Stimulated activated CD4-positive, alpha-beta T cell treated with anti-CD3 and anti-CD28 coated beads, TNF-alpha, amount 100 ng/mL, for 1 hour (primary cell): ENCODE data around the gene SMTN.
A peak's percentile ranks its signal among the peaks of the same experiment; 100 is the strongest.
"Not testable (repeated sequence)": the region's sequence is repeated elsewhere in the genome, so short reads cannot be mapped to it uniquely, and the experiment has no call there.

Experiments used
- DNase-seq, 3 donors: peaks; one replicate each; pipeline ENCODE4 v3.0.0-alpha.2; 2020; ENCODE audit warnings: low read depth in 3 of 3, low spot score in 1 of 3

The SMTN gene

DNA sequence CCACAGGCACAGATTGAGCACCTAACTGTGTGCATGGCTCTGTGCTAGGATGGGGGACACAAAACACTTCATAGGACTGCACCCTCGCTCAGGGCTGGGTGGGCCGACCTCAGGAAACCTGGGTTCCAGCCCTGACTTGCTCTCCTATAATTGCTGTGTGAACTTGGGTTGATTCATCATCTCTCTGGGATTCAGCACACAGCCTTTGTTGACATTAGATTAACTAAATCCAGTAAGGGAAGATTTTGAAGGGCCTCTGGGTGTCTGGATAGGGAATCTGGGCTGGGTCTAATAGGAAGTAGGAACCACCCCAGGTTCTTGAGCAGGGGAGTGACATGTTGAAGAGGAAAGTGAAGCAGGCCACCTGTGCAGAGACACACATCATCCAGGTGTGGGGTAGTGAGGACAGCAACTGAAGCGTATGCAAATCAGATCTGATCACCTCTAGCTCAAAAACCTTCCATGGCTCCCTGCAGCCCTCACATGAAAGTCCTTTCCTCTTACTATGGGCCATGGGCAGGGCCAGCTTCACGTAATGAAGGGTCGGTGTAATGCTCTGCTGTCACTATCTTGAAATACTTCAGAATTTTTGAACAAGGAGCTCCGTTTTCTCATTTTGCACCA, 11.3 kb upstream of the SMTN start:
- not testable (repeated sequence) for DNase-seq

- DNase-seq = not testable (repeated sequence)
Measured at GRCh38 chr22:31073125-31073524, 8.0 kb upstream of the SMTN start.

DNA sequence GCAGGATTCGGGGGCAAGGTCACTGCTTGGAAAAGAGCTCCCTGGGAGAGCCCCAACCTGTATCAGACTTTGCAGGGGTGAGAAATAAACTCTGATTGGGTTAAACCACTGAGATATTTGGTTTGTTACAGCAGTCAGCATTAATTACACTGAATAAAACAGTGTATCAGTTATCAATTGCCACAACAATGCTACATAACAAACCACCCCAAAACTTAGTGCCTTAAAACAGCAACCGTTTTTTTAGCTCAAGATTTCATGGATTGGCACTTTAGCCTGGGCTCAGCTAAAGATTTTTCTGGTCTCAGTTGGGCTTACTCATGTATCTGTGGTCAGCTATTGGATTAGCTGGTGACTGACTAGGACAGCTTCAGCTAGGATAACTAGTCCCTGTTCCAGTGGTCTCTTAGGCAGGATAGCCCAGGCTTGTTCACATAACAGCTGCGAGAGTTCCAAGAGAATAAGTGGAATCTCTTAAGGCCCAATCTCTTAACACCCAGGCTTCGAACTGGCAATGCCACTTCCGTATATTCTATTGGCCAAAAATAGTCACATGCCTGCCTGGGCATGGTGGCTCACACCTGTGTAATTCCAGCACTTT, 7.5 kb upstream of the SMTN start:
- not testable (repeated sequence) for DNase-seq

- no peak for DNase-seq
Measured at GRCh38 chr22:31075961-31076360, 5.2 kb upstream of the SMTN start.

GRCh38 chr22:31077681-31078080, 3.4 kb upstream of the SMTN start:
- no peak for DNase-seq

- DNase-seq = not testable (repeated sequence)
Measured at GRCh38 chr22:31078389-31078788, 2.7 kb upstream of the SMTN start.

GRCh38 chr22:31079095-31079642, 1.9 kb upstream of the SMTN start:
- DNase-seq = no peak

- DNase-seq = no peak
Measured at GRCh38 chr22:31080164-31080847, 812 bp upstream of the SMTN start.

DNA sequence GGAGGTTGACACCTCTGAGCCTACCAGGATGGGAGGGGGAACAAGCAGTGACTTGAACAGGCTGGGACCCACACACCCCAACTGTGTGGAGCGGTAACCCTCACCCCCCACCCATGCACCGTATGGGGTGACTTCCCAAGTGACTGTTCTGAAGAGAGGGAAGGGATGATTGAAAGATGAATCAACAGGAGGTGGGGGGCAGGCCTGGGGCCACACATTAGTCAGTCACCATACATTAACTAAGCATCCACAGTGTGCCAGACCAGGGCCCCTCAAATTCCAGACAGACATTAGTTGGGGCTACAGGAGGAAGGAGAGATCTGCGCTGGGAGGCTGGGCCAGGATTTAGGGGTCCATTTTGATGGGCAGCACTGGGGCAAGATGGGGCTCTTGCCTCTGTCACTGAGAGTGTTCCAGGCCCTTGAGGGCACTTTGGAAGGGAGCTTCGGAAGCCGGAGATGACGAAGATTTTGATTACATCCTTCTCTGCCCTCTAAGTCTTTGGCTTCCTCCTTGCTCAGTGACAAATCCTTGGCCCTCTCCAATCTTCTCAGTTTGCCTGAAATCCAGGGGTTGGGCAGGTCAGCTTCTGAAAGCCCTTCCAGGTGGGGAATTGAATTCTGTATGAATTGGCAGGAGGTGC, 966 bp downstream of the SMTN start:
- no peak for DNase-seq

DNA sequence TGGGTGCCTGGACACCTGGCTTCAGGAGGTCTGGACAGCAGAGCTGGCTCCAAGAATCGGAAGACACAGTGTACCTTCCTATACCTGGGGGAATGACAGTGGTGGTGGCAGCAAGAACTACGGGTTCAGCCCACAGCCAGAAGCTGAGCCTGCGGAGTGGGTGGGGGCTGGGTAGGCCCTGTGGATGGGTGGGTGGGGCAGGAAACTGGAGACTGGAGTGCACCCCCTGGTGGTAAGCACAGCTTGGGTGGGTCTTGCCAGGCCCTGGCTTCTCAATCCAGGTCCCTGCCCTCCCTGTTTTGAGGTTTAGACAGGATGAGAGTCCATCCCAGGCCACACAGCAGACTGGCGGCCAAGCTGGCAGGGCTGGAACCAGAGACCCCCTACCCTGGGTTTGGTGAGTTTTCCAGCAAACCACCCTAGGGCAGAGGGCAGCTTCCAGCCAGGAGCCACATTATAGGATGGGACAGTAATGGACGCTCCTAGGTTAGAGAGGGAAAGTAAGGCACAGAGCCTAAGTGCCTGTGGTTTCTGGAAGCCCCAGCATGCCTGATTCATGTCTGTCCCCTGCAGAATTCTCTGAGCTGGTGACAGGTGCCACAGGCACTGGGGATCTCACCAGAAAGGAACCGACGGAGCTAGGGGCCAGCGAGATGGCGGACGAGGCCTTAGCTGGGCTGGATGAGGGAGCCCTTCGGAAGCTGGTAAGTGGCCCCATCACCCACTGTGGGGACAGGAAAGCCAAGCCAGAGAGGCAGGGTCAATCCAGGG, 1.7 kb downstream of the SMTN start:
- DNase-seq = peak in 1 of 3 donors; percentile 46

GRCh38 chr22:31083377-31083768, 2.3 kb downstream of the SMTN start:
- no peak for DNase-seq

- DNase-seq = no peak
Measured at GRCh38 chr22:31083923-31084810, 3.0 kb downstream of the SMTN start.

DNA sequence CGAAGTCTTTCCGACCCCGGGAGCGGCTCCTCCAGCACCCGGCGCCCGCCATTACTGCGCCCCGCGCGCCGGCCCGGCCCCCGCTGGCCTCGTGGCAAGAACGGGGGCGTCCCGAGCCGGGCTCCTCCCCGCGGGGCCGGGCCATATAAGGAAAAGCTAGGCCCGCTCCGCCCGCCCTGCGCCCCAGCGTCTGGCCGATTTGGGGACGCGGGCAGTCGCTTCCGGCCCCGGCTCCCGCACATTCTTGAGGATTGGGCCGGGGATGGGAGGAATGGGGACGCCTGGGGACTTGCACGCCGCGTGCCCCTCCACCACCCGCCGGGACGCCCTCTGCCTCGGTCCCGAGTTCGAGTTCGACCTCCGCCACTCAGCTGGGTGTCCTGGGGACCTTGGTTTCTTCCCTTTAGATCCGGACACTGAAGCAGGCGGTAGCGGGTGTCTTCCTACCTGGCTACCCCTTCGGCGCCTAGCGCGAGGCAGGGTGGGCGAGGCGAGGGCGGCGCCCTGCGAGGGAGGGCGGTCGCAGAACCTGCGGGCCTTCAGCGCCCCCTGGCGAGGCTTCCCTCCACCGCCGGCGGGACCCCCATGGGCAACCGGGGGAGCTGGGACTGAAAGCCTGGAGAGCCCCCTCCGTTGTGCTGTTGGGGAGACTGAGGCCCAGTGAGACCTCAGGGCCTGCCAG, 3.8 kb downstream of the SMTN start:
- DNase-seq = peak; percentile 64 to 81 (median 69)

- no peak for DNase-seq
Measured at GRCh38 chr22:31085493-31085824, 4.3 kb downstream of the SMTN start.

GRCh38 chr22:31085928-31086327, 4.8 kb downstream of the SMTN start:
- no peak for DNase-seq

DNA sequence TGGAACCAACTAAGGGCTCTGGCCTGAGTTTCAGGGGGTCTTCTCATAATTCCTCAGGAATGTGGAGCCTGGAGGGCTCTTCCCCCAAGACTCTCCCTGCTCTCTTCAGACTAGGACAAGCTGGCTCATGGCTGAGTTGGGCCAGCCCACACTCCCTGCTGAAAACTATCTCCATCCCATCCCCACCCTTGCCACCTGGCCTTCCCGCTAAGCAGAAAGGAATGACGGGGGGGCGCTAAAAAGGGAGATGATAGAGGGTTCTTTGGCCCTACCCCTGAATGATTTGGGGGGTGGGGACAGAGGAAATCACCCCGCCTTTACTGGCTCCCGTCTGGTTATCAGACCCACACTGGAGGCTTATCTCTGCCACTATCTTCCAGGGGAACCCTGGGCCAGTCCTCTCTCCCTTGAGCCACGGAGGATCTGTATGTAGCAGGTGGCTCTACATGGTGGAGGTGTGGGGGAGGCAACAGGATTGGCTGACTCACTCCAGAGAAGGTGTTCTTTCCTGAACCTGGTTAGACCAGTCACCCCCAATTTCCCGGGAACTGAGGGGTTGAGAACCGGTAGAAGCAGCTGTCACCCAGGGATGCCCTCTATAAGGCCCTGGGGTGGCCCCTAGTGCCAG, 5.7 kb downstream of the SMTN start:
- no peak for DNase-seq

DNA sequence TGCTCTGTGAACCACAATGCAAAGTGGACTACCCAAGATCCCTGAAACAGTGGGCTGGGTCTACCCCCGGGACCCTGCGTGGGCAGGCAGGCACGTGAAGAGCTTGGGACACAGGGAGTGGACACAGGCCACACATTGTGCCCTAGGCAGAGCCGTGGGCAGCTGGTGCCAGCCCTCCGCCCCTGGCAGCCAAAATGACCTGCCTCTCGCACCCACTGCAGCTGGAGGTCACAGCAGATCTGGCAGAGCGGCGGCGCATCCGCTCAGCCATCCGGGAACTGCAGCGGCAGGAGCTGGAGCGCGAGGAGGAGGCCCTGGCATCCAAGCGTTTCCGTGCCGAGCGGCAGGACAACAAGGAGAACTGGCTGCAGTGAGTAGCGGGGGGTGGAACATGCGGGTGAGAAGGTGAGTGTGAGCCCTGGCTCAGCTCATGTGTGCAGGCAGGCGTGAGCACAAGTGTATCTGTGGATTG, 6.7 kb downstream of the SMTN start:
- no peak for DNase-seq

DNA sequence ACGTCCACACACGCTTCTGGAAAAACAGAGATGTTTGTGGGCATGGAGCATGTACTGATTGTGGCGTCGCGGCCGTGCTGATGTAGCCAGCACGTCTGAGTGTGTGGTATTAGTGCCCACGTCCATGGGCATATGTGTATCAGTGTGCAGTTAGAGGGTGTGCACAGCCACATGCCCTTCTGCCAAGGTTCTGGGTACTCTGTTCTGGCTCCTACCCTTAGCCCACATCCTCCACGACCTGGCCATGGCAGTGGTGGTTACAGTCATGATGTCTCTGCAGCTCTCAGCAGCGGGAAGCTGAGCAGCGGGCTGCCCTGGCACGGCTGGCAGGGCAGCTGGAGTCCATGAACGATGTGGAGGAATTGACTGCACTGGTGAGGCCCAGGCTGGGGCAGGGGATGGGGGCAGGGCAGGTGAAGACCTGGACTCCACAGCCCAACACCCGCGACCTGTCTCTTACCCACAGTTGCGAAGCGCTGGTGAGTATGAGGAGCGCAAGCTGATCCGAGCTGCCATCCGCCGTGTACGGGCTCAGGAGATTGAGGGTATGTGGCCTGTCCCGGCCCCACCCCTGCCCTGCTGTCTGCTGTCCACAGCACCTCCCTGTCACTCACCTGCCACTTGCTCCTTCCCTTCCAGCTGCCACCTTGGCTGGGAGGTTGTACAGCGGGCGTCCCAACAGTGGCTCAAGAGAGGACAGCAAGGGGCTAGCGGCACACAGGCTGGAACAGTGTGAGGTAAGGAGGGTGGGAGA, 7.3 kb downstream of the SMTN start:
- DNase-seq = no peak
